Activated CD4-positive, alpha-beta T cell treated with anti-CD3 and anti-CD28 coated beads for 4 hours (primary cell): Measurements from ENCODE around the gene TCF19.
"Not testable (repeated sequence)": the region's sequence is repeated elsewhere in the genome, so short reads cannot be mapped to it uniquely, and the experiment has no call there.

Experiments
- DNase-seq, 2 donors: peaks; one replicate each; pipeline ENCODE4 v3.0.0-alpha.2; 2020

TCF19 gene

DNA sequence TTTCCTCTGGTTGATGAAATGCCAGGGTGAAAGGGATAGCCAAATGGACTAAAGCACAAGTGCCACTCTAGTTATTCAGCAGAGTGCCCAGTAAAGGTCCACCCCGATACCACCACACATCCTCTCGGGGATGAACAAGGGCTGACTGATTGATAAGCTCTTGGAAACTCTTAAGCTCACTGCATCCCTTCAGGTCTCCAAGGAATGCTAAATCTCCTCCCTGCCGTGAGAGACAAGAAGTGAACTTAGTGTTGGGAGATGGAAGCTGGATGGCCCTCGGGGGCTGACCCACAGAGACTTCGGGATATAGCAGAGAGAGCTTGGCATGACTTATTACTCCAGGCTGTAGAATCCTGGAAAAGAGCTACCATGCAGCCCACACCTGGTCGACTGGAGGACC, 25.5 kb downstream of the TCF19 start:
- not testable (repeated sequence) for DNase-seq

DNA sequence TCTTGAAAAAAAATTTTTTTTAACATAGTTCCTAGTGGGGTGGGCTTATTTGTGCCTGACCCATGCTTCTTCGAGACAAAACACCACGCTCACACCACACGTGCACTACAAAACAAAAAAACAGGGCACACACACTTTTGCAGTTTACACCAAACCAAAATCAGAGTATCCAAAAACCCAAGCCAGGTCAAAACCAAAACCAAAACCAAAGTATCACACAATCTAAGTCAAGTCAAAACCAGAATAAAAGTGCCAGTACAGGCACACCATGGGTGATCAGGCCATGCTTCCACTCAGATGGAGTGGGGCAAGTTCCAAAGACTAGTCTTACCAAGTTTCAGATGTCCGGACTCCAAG, 27.3 kb downstream of the TCF19 start:
- not testable (repeated sequence) for DNase-seq

DNA sequence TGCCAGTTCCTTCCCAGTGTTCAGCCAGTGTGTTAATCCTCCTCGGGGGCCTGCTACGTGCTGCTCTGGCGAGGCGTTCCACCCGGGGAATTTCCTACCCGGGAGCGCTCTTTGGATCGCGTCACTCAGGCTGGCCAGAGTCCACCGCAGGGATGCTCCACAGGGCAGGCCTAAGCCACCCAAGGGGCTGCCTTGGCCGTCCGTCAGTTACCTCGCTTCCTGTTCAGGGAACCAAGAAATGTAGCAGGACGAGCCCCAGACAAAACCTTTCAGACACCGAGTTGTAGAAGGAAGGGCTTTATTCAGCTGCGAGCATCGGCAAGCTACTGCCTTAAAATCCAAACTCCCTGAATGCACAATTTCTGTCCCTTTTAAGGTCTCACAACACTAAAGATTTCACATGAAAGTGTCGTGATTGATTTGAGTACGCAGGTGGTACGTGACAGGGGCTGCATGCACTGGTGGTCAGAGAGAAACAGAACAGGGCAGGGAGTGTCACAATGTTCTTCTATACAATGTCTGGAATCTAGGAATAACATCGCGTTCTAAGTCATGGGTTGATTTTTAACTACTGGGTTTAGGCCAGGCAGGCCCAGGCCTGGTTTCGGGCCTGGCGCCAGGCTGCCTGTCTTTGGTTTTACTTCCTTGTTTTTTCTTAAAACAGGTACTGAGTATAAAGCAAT, 27.8 kb downstream of the TCF19 start:
- DNase-seq: no peak

DNA sequence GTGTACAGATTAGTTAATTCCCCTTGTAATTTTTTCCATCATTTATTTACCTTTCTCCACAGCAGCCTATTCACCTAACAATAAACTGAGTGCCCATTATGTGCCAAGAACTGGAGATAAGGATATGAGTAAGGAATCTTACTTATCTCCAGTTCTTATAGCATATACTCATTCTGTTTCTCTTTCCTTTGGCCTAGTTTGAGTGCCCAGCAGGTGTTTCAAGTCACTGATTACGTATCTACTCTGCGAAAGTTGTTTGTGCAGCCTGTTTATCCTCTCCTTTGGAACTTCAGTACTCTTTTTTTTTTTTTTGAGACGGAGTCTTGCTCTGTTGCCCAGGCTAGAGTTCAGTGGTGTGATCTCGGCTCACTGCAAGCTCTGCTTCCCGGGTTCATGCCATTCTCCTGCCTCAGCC, 29.4 kb downstream of the TCF19 start:
- DNase-seq: no peak

DNA sequence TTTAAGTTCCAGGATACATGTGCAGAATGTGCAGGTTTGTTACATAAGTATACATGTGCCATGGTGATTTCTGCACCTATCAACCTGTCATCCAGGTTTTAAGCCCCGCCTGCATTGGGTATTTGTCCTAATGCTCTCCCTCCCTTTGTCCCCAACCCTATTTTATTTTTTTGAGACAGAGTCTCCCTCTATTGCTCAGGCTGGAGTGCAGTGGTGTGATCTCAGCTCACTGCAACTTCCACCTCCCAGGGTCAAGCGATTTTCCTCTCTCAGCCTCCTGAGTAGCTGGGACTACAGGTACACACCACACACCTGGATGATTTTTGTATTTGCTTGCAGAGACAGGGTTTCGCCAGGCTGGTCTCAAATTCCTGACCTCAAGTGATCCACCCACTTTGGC, 30.8 kb downstream of the TCF19 start:
- DNase-seq: not testable (repeated sequence)

DNA sequence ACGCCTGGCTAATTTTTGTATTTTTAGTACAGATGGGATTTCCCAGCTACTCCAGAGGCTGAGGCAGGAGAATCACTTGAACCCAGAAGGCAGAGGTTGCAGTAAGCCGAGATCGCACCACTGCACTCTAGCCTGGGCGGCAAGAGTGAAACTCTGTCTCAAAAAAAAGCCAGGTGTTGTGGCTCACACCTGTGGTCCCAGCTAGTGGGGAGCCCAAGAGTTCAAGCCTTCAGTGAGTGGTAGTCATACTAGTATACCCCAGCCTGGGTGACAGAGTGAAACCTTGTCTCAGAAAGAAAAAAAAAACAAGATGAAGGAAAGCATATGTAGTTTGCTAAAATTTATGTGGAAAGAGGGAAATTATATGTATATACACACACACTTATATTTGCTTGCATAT, 32.1 kb downstream of the TCF19 start:
- DNase-seq: no peak

DNA sequence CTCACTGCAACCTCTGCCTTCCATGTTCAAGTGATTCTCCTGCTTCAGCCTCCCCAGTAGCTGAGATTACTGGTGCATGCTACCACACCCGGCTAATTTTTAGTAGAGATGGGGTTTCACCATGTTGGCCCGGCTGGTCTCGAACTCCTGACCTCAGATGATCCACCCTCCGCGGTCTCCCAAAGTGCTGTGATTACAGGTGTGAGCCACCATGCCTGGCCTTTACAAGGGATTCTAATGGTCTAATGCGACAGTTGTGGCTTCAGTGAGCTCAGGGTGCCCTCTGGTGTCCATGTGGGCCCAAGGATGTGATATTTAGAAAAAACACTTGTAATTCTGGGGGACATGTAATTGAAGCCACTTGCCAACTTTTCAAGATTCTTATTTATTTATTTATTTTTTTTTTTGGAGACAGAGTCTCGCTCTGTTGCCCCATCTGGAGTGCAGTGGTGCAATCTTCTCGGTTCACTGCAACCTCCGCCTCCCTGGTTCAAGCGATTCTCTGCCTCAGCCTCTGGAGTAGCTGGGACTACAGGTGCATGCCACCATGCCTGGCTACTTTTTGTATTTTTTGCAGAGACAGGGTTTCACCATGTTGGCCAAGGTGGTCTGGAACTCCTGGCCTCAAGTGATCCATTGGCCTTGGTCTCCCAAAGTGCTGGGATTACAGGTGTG, 34.2 kb downstream of the TCF19 start:
- peak; percentile 42 to 53 for DNase-seq

DNA sequence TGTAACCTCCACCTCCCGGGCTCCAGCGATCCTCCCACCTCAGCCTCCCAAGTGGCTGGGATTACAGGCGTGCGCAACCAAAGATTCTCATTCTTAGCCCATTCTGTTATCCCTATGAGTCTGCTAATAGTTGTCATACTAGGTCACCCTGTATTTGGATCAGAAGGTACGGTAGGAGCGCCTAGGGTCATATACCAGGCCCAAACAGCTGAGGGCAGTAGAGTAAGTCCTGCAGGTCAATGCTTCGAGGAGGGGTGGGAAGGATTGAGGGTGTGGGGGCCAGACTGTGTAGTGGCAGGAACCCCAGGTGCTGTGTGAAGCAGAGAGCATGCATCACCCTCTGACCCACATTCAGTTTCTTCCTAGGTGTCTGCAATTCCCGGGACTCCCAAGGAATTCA, 34.8 kb downstream of the TCF19 start:
- no peak for DNase-seq

DNA sequence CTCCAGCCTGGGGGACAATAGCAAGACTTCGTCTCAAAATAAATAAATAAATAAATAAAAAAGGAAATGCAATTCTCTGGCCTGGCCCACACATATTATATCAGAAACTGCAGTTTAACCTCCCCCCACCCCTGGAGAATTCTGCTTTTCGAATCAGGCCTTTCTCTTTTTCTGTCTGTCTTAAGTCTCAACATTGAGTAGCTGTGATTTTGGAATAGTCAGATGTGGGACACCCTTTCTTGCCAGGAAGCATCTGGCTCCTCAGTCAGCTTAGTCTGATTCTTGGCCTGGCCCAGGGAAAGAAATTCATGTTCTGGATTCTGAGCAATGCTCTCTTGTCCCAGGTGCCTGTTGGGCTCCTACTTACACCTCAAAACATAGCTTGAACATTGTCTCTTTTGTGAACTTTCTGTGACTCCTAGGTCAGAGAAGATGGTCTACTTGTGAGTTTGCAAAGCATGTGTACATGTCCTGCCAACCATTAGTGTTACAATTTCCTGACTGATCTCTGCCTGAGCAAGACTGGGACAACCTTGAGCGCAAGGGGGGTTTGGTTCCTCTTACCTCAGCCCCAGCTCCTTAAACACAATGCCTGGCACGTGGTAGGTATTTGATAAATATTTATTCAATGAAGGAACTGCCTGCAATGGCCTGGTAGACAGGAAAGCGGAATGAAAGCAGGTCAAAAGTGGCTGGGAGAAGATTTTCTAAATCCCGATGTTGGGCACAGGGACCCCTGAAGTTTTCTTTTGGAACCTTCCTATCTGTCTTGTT, 35.9 kb downstream of the TCF19 start:
- DNase-seq: no peak

DNA sequence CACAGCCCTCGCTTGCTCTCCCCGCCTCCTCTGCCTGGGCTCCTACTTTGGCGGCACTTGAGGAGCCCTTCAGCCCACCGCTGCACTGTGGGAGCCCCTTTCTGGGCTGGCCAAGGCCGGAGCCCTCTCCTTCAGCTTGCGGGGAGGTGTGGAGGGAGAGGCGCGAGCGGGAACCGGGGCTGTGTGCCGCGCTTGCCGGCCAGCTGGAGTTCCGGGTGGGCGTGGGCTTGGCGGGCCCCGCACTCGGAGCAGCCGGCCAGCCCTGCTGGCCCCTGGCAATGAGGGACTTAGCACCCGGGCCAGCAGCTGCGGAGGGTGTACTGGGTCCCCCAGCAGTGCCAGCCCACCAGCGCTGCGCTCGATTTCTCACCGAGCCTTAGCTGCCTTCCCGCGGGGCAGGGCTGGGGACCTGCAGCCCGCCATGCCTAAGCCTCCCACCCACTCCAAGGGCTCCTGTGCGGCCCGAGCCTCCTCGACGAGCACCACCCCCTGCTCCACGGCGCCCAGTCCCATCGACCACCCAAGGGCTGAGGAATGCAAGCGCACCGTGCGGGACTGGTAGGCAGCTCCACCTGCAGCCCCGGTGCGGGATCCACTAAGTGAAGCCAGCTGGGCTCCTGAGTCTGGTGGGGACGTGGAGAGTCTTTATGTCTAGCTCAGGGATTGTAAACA, 37.1 kb downstream of the TCF19 start:
- DNase-seq: not testable (repeated sequence)

DNA sequence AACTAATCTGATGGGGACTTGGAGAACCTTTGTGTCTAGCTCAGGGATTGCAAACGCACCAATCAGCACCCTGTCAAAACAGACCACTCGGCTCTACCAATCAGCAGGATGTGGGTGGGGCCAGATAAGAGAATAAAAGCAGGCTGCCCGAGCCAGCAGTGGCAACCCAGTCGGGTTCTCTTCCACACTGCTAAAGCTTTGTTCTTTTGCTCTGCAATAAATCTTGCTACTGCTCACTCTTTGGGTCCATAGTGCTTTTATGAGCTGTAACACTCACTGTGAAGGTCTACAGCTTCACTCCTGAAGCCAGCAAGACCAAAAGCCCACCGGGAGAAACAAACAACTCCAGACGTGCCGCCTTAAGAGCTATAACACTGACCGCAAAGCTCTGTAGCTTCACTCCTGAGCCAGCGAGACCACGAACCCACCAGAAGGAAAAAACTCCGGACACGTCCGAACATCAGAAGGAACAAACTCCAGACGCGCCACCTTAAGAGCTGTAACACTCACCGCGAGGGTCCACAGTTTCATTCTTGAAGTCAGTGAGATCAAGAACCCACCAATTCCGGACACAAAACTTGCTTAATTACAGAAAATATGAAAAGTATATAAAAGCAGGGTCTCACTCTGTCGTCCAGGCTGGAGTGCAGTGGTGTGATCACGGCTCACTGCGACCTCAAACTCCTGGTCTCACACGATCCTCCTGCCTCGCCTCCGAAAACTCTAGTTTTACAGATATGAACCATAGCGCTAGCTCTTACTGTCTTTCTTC, 38.0 kb downstream of the TCF19 start:
- DNase-seq: not testable (repeated sequence)

DNA sequence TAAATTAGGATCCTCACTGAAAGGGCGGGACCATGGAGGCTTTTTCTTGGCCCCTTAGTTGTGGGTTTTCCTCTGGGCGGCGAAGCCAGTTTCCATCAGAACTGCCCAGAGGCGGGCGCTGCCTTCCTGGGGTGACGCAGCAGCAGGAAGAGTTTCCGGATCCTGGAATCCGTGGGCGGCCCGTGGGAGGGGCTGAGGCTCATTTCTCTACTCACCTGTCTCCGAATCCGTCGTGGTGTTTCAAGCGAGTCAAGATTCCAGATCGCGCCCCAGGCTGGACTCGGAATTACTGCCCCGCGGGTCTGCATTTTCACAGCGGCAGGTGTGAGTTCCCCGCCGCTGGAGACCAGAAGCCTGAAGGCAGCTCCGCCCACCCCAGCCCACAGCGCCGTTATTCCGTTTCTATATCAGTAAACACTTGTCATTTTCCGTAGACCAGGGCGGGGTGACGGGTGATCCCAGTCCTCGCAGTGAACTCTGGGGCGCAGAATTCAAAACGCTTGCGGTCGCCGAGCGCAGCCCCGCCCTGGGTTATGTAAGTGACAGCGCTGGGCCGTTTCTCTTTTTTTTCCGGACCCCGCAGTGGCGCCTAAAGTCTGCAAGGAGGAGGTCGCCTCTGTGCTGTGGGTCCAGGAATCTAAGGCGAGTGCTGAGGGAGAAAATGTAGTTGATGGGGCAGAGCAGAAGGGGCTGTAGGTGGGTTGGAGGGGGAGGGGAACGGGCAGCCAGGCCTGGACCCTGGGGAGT, 39.3 kb downstream of the TCF19 start:
- DNase-seq: peak; percentile 91 to 93

DNA sequence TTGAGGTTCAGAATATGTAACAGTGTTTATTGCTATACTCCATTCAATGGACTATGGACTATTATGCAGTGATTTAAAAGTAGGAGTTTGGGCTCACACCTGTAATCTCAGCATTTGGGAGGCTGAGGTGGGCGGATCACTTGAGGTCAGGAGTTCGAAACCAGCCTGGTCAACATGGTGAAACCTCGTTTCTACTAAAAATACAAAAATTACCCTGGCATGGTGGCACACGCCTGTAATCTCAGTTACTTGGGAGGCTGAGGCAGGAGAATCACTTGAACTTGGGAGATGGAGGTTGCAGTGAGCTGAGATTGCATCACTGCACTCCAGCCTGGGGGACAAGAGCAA, 40.7 kb downstream of the TCF19 start:
- not testable (repeated sequence) for DNase-seq

DNA sequence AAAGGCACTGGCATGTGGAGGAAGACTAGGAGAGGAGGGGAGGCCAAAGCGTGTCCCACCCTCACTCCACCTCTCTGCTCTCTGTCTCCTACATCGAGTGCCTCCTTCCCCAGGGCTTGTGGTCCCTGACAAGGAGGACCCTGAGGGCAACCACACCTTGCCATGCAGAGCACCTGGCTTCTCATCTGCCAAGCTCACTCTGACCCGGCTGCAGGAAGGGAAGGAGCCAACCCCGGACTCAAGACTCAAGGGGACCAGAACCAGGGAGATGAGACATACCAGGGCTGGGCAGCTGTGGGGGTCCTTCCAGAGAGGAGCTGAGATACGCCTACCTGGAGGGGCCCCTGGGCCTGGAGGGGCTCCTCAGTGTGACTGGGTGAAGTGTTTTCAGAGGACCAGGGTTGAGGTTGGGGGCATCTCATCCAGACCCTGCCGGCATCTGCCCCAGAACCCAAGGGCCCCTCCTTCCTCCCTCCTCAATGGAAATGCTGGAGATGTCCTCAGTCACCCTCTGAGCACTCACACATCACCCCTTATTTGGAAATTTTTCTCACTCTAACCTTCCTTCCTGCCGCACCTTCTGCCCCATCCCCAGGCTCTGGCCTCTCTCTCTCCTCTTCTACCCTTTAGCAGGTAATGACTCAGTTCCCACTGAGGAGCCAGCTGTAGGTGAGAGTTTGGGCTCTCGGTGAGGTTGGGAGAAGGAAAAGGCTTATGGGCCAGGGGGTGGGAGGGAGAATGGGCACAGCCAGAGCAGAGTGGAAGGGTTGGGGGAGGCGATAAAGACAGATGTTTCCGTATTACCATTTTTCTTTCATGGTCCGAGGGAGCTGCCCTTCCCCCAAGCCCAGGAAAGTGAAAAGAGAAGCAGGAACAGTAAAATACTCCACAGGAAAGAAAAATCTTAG, 44.1 kb downstream of the TCF19 start:
- DNase-seq: peak; percentile 8 to 16

DNA sequence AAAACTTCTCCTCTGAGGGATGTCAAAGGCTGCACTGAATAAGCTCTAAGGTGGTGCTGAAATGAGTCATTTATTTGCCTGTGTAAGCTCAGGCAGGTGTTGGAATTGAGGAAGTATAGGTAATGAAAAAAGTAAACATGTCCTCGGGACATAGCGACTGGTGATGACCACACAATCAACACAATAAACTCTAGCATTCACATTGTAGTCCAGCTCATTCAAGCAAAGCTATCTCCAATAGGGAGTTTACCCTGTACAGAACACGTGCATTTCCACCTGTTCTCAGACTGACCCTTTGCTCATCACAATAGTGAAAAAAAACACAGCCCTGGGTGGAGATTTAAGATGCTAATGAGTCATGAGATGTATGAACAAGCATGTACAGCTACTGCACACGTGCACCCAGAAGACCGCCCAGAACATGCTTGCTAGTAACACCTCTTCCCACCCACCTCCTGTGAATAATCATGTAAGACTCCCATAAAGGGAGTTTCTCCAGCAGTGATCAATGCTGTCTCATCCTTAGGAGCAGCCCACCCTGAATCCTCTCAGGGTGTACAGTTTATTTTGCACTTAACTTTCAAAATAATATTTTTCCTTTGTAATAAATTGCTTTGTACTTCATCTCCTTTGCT, 45.1 kb downstream of the TCF19 start:
- DNase-seq: peak; percentile 63 to 75

DNA sequence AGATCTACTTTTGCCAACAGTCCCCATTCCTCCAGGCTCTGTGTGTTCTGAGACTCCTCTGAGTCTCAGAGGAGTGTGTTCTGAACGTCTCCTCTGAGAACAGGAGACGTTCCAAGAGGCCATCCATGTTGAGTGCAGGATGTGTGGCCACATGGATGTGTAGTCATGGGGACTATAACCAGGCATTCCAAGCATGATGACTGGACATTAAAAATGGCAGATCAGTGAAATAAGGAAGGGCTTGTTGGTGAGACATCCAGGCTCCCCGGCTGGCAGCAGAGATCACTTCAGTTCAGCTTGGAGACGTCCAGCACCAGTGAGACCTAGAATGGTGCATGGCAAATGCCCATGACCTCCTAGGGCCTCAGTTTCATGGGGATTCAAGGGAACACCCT, 46.4 kb downstream of the TCF19 start:
- no peak for DNase-seq

DNA sequence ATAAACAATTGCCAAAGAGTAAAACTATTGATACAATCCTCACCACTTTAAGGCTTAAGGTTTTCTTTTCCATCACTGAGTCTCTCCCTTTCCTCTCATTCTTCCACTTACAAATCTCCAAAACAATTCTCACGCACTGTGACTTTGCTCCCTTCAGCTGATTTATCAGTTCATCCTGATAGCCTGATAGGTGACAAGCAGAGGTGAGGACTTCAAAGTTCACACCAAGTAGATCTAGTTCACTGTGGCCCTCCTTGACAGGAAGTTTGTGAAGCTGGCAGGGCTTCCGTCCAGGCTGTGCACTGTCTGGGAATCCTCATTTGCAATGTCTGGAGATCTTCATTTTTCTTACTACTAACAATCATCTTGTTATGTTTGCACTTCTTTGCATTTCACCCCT, 47.2 kb downstream of the TCF19 start:
- no peak for DNase-seq

DNA sequence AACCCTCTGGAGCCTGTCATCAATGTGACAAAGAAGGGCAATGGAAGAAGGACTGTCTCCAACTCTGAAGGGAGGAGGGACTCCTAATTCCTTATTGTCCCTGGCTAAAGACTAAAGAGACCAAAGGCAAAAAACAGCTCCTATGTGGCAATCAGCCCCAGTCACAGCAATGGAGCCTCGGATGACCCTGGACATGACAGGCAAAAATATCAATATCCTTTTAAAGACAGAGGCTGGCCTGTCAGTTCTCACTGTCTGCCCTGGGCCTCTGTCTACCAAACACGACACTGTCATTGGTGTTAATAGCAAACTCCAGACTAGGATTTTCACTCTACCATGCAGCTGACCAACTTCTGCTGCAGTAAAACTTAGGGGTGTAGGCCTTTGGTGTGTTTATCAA, 50.1 kb downstream of the TCF19 start:
- DNase-seq: no peak

DNA sequence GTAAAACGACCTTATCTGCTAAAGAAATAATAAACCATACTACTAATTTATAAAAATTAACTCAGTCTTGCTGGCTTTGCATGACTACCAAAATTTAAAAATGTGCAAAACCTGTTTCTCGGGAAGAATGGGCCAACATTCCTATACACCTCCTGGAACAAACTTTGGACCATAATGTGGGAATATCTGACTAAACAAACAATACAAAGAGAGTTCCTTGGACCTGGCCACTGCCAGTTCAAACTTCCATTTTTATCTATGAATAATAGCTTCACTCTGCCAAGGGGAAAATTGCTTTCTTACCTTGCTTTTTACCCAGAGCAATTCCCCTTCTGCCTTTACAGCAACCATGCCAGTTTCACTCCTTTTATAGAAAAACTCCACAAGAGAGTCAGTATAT, 50.7 kb downstream of the TCF19 start:
- no peak for DNase-seq

DNA sequence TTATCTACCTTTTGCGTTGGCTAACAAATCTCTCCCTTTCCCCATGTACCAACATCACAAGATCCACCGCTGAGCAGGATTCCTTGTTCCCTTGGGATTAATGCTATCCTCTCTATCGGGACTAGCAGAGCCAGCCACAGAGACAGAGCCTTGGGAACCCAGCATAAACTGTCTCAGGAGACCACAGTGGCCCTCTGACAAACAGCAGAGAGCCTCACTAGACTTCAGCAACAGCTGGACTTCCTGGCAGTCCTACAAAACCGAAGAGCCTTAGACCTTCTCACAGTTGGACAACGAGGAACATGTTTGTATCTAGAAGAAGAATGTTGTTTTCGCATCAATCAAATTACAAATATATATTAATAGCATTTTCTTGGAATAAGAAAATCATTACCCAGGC, 51.7 kb downstream of the TCF19 start:
- DNase-seq: no peak
